NCI-H345 treated with DMSO at 0.1 percent for 48 hours (cell line): ENCODE results near the gene MBD2.
"Not testable (repeated sequence)": the region's sequence is repeated elsewhere in the genome, so short reads cannot be mapped to it uniquely, and the experiment has no call there.

Experiments
- DNase-seq: peaks from one replicate; lab custom pipeline; 2025; ENCODE audit not compliant: unreplicated experiment; lab: John Stamatoyannopoulos, UW

Gene MBD2, protein sequence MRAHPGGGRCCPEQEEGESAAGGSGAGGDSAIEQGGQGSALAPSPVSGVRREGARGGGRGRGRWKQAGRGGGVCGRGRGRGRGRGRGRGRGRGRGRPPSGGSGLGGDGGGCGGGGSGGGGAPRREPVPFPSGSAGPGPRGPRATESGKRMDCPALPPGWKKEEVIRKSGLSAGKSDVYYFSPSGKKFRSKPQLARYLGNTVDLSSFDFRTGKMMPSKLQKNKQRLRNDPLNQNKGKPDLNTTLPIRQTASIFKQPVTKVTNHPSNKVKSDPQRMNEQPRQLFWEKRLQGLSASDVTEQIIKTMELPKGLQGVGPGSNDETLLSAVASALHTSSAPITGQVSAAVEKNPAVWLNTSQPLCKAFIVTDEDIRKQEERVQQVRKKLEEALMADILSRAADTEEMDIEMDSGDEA

DNA sequence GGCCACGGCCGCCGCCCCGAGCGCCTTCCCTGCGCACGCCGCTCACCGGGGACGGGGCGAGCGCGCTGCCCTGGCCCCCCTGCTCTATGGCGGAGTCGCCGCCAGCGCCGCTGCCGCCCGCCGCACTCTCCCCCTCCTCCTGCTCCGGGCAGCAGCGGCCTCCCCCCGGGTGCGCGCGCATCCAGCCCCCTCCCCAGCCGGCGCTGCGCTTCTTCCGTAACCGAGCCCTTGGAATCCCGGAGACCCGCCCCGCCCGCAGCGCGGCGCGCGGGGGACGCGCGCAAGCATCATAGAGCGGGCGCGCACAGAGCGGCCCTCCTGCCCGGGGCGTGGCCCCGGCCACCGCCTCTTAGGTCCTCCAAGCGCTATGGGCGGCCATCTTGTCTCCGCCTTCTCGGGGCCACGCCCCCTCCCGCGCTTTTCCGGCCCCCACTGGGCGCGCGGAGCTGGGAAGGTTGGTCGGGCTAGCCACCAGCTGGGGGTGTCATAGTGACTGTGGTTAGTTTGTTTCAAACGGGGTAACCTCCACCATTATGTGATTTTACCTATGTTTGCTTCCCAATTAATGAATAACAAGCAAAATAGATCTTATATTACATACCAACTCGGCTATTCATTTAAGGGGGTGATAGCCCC lies at the start of gene MBD2:
TSS of gene MBD2 (minus strand) at position 291 of the 636 bp plus-strand sequence. CDS start at position 181, 110 bp downstream.
- peak; percentile 89 for DNase-seq

DNA sequence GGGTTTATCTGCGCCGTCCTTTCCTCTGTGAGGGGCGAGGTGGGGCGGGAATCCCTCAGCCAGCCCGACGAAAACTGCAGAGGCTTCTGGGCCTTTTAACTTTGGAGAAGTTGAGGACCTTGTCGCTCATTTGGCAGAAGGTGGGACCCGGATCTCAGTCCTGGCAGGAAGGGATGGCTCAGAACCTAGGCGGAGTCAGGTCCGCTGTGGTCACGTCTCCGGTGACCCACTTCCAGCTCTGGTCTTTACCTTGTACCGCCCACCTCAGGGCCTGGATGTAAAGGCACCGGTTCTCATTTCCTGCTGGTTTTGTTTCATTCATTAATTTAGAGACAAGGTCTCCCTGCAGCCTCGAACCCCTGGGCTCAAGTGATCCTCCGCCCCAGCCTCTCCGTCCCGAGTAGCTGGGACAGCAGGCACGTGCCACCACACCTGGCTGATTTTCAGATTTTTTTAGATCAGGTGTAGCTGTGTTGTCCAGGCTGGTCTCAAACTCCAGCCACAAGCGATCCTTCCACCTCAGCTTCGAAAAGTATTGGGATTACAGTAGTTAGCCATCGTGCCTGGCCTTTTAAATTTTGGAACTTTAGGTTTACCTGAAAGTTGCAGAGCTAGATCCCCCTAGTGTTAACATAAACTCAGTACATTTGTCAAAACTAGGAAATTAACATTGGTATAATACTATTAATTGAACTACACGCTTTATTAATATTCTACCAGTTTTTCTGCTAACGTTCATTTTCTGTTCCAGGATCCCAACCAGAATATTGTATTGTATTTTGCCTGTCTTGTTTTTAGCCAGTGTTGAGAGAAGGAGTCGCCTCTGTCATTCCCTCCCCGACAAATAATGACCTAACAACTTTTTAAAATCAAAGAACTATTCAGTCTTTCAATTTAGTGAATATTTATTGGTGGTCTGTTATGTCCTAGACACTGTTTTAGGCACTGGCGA lies 45.7 kb upstream of the MBD2 start:
- peak; percentile 36 for DNase-seq

DNA sequence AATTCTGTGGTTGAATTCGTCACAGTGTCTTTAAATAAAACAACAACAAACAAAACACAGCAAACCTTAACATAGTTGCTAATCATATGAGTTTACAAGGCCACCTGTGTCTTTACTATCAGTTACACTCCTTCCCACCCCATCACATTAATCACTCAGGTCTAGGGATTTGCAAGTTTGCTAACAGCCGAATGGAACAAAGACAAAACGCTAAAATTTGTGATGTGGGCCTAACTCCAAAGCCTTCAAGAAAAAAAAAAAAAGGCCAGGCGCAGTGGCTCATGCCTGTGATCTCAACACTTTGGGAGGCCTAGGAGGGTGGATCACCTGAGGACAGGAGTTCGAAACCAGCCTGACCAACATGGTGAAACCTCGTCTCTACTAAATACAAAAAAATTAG lies 44.3 kb upstream of the MBD2 start:
- no peak for DNase-seq

DNA sequence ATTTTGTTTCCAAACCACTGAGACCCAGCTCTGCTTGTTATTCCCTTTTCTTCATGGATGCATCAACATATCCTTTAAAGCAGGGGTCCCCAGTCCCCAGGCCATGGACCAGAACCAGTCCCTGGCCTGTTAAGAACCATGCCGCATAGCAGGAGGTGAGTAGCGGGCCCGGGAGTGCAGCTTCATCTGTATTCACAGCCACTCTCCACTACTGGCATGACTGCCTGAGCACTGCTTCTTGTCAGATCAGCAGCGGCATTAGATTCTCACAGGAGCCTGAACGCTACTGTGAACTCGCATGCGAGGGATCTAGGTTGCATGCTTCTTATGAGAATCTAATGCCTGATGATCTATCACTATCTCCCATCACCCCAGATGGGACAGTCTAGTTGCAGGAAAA lies 43.2 kb upstream of the MBD2 start:
- no peak for DNase-seq

DNA sequence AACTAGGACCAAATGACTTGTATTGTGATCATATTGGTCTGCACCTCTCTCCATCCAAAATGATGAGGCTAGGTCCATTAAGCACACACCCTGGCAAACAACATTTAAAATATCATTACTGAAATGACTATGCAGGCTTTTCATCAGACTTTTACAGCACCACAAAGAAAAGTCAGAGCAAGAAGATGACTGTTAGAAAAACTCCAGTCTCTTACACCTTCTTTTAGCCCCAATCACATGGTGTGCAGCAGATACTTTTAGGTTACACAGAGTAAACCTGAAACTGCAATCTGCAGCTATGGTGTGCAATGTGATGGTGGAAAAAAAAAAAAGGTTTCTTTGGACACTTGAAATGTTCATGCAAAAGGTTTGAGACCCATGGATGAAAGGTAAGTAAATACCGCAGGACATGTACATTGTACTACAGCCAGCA lies 39.5 kb upstream of the MBD2 start:
- no peak for DNase-seq

DNA sequence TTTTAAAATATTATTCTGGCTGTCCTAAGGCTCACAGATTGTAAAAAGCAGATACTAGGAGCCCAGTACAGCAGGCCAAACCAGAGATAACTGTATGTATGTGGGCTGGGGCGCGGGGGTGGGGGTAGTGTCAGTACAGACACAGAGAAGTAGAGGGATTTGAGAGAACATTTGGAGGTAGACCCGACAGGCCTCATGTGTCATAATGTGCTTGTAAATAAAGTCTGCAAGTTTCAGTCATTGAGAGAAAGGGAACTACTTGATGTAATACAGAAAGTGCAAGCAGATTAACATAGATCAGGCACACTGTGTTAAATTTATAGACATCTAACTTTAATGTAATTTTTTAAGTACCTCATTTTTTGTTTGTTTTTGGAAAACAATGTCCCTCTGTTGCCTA lies 37.4 kb upstream of the MBD2 start:
- no peak for DNase-seq

DNA sequence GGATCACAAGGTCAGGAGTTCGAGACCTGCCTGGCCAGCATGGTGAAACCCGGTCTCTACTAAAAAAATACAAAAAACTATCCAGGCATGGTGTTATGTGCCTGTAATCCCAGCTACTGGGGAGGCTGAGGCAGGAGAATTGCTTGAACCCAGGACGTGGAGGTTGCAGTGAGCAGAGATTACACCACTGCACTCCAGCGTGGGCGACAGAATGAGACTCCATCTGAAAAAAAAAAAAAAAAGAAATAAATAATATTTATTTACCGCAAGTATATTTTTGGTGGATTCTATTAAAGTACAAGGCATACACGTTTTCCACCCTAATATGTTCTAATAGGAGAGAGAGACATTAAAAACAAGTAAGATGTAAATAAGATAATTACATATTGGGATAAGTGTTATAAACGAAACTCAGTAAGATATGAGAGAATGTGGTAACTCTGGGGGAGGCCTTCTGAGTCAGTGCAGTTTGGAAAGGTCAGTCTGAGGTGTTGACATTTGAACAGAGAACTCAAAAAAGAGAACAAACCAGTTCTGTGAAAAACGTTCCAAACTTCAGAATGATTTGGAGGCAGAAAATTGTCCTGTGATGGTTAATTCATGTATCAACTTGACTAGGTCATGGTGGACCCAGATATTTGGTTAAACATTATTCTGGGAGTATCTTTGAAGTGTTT lies 36.1 kb upstream of the MBD2 start:
- DNase-seq, result no peak

DNA sequence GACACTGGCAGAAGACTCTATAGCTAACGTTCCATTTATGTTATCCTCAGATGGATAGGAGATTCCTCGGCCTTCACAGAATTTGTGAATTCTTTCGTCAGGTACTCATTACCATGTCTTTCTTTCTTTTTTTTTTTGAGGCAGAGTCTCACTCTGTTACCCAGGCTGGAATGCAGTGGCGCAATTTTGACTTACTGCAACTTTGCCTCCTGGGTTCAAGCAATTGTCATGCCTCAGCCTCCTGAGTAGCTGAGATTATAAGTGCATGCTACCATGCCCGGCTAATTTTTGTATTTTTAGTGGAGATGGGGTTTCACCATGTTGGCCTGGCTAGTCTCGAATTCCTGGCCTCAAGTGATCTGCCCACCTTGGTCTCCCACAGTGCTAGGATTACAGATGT lies 33.3 kb upstream of the MBD2 start:
- not testable (repeated sequence) for DNase-seq

DNA sequence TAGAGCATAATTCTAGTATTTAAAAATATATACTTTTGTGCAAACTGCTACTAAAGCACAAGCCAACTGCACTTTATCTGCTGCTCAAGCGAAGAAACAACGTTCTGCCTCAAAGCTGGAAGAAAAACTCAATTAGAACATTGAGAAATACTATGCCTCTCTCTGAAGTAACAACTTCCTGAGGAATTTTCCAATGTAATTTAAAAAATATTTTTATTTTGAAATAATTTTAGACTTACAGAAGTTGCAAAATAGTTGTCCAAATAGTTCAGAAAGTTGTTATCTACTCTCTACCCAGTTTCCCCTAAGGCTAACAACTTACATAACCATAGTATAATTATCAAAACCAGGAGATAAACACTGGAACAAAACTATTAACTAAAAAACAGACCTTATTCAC lies 32.5 kb upstream of the MBD2 start:
- no peak for DNase-seq

DNA sequence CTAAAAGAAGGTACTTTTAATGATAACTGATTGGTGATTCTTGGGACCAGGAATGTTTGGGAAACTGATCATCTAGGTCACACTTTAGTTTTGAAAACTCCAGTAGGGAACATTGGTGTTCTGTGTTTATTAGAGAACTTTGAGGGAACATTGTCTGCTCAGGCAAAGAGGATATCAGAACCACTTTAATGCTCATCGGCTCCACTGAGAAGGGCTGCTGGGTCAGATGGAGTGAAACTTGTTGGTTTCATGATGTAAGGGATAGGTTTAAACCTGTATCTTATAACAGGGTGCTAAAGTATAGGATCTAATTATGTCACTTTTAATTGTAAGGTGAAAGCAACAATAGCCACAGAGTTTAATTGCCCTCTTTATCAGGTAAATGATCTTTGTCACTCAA lies 30.7 kb upstream of the MBD2 start:
- no peak for DNase-seq

DNA sequence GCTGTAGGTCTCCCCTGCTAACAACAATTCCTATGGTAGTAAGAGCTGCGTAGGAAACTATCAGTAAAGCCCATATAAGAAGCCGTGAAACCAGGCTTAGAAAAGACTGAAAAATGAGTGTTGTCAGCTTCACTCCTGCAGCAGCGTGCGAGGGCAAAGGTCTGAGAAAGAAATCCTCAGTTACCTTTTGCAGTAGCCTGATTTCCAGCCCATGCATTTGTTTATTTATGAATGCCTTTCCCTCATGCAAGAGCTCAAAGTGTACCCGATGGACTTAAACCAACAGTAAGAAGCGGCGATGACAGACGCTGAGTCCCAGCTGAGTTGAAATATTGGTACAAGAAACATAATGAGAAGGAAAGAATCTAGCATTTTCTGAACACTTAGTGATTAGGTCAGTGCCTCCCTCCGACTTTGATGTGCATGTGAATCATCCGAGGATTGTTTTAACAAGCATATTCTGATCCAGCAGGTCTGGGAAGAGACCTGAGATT lies 29.8 kb upstream of the MBD2 start:
- DNase-seq, result no peak

DNA sequence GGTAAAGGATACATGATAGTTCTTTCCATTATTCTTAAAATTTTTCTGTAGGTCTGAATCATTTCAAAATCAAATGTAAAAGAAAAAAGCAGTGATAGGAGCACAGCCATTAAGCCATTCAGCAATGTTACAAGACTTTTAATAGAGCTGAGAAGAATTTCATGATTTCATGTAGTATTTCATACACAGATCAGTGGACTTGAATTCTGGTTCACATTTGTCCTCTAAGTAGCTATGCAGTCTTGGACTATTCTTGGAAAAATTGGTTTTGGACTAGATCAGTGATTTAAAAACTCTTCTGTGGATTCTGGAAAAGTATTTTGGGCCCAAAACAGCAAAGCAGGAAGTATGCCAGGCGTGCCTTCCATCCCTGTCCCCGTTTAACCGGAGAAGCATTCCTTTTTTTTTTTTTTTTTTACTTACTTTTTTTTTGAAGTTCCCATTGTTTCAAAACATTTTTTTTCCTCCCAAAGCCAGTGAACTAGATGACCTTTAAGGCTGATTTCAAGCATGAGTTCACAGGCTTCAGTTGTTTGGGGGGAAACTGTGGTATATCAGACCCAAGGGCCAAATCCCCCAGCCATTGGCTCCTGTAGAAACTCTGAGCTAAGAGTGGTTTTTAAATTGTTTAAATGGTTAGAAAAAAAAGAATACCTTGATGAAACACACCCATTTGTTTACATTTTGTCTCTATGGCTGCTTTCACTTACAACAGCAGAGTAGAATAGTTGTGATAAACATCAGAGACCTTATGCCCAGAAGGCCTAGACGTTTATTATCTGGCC lies 27.3 kb upstream of the MBD2 start:
- no peak for DNase-seq

DNA sequence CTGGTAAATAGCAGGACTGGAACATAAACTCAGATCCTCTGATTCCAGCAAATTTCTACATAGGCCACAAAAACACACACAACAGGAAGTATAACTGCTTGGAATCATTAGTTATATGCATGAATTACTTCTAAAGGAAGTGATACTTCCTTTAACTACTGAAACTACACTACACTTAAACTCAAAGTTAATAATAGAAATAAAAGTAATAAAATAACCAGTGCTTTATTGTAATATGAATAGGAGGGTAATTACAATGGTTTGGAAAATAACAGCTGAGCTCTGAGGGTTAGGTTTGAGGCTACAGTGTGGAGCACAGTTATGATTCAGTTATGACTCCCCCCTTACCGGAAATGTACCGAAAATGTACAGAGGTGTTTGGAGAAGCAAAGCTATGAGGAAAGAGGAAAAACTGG lies 26.4 kb upstream of the MBD2 start:
- DNase-seq, result no peak

DNA sequence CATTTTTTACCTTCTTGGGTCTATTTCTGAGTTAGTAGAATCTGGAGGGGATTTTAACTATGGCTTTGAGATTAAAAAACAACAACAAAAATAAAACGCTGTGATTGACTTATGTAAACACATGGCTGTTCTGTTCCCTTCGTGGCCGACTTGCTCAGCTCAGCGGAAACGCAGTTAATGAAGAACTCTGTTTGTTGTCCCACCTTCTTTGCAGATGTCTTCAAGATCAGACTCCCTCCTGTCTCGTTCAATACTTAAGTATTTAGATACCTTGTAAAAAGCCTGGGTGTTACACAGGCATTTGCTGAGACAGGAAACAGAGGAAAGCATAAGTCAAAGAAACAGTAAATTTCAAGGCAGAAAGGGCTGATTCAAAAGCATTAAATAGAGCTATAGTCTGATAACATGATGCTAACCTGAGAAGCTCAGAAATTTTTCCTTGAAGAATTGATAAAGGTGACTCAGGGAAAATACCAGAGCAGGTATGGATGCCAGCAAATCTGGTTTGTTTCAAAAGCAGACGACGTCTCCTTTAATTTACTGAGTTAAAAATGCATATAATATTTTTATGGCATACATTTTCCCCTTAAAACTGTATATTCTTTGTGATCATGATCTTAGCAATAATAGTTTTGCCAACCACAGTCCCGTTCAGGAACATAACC lies 23.2 kb upstream of the MBD2 start:
- no peak for DNase-seq

DNA sequence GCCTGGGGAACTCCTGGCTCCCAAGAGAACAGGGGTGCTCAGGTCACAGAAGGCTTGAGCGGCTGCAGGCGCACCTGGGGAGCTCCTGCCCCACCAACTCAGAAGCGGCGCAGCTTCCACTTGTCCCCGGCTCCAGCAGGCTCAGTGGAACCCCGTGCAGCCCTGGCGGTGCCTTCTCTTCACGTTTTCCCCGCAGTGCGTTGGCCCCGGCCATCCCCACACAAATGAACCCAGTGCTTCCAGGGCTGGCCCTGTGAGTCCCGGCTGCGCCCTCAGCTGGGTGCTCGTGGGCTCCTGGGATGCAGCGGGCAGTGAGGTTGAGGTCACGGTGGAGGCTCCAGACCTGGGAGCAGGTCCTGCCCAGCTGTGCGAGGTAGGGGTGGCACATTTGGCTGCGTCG lies 17.9 kb upstream of the MBD2 start:
- DNase-seq, result no peak

DNA sequence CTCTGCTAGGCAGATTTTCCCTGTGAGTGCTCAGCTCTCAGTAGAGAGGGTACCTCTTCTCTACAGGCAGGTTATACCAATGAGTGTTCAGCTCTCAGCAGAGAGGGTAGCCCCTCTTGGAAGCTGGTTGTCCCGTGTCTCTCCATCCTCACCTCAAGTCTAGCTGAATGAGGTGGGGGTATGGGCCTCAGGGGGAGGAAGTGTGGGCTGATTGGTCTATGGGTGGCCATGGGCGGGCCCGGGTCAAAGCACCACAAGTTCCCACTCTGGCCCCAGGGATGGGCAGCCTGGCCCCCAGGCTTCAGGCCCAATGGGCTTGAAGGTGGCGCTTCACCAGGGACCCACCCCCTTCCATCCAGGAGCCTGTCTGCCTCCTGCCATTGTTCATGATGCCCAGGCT lies 17.0 kb upstream of the MBD2 start:
- no peak for DNase-seq

DNA sequence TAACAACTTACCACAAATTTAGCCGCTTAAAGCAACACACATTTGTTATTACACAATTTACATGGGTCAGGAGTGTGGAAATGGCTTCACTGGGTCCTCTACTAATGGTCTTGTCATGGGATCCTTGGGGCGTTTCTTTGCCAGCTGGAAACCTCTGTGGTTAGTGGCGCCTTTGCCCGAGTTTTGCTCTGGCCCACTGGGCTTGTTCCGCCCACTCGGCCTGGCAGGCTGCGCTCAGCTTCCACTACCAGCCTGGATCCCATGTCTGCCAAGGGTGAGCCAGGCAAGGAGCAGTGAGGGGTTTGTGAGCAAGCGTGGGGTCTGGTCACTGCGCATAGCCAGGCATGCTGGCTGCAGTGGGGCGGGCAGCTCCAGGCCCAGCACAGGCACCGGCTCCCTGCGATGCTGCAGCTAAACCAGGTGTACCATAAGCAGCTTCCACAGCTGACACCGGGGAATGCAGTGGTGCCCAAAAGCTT lies 16.2 kb upstream of the MBD2 start:
- DNase-seq, result no peak

DNA sequence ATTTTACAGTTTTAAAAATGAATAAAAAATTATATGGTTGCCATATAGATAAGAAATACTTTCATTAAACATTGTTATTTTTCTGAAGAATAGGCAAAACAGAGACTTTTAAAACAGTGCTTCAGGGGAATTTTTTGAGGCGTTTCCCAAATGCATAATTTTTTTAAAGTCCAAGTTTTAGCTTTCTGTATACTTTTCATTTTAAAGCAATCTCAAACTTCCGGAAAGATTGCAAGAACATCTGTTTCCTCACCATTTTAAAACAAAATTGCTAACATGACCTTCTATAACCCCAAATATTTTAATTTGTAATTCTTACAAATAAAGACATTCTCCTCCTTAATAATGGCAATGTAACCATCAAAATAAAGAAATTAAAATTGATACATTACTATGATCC lies 15.1 kb upstream of the MBD2 start:
- no peak for DNase-seq

DNA sequence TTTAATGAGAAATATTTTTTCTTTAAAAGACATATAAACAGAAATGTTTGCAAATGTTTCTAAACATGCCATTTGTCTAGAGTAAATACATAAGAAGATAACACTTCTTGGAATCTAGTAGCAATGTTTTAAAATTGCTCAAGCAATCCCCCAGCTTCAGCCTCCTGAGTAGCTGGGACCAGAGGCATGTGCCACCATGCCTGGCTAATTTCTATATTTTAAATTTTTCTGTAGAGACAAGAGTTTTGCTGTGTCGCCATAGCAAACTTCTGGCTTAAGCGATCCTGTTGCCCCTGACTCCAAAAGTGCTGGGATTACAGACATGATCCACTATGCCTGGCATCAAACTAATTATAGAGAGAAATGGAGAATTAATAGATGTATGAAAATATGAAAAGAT lies 14.6 kb upstream of the MBD2 start:
- DNase-seq, result no peak
